CD8-positive, alpha-beta memory T cell (primary cell): ENCODE results near the gene LRP1B. TPM values are rescaled to one million over a fixed set of nuclear protein-coding genes. Genes with fewer than 3 reads are reported as not detected.

ENCODE experiments used
- CTCF ChIA-PET: fragments of 350-600 bp; sonication (Branson Sonifier 250); formaldehyde crosslinking; loops from one replicate; lab custom pipeline; 2021; ENCODE audit warnings: antibody characterized with exemption; lab: Charles Lee
- POLR2A ChIA-PET: fragments of 350-600 bp; sonication (Branson Sonifier 250); formaldehyde crosslinking; loops from one replicate; lab custom pipeline; 2021; ENCODE audit warnings: antibody characterized with exemption; lab: Charles Lee
- DNase-seq, 5 donors: peaks; one replicate each; pipeline versions ENCODE4 v3.0.0 to v3.0.0-alpha.2; 2020 to 2022; ENCODE audit warnings: mixed read lengths in 1 of 5
- H3K27ac ChIP-seq: one replicate; pipeline ENCODE4 v1.7.0; 2013; ENCODE audit warnings: low read depth, mild to moderate bottlenecking, low read length, moderate library complexity
- H3K27me3 ChIP-seq: 2 replicates; pipeline ENCODE4 v1.7.0; 2013; ENCODE audit warnings: low read length, mild to moderate bottlenecking; ENCODE audit not compliant: insufficient read depth, poor library complexity, severe bottlenecking
- H3K36me3 ChIP-seq: 2 replicates; pipeline ENCODE4 v1.7.0; 2013; ENCODE audit warnings: mild to moderate bottlenecking, low read length, moderate library complexity; ENCODE audit not compliant: insufficient read depth
- H3K4me1 ChIP-seq: 2 replicates; pipeline ENCODE4 v1.7.0; 2013; ENCODE audit warnings: mild to moderate bottlenecking, low read length, moderate library complexity; ENCODE audit not compliant: insufficient read depth
- H3K4me3 ChIP-seq: 2 replicates; pipeline ENCODE4 v1.7.0; 2013; ENCODE audit warnings: mild to moderate bottlenecking, low read length
- H3K9me3 ChIP-seq: 2 replicates; pipeline ENCODE4 v1.7.0; 2013; ENCODE audit warnings: mild to moderate bottlenecking, low read length
- H3K27ac Mint-ChIP-seq, 8 donors: one replicate each; pipeline ENCODE4 v1.8.0; 2020 to 2021; ENCODE audit warnings: mixed read lengths in 8 of 8, mild to moderate bottlenecking in 6 of 8, inconsistent platforms in 3 of 8, moderate library complexity in 3 of 8
- H3K27me3 Mint-ChIP-seq, 2 donors: one replicate each; pipeline ENCODE4 v1.8.0; 2020 to 2021; ENCODE audit warnings: mixed read lengths in 2 of 2, mild to moderate bottlenecking in 1 of 2, moderate library complexity in 1 of 2
- H3K36me3 Mint-ChIP-seq, 3 donors: one replicate each; pipeline ENCODE4 v1.8.0; 2020 to 2021; ENCODE audit warnings: mixed read lengths in 3 of 3, inconsistent platforms in 1 of 3, mild to moderate bottlenecking in 1 of 3
- H3K4me1 Mint-ChIP-seq, 3 donors: one replicate each; pipeline ENCODE4 v1.8.0; 2020 to 2021; ENCODE audit warnings: mixed read lengths in 3 of 3, inconsistent platforms in 1 of 3, mild to moderate bottlenecking in 1 of 3
- H3K4me3 Mint-ChIP-seq, 7 donors: one replicate each; pipeline ENCODE4 v1.8.0; 2020 to 2021; ENCODE audit warnings: mixed read lengths in 7 of 7, mild to moderate bottlenecking in 6 of 7, moderate library complexity in 4 of 7, inconsistent platforms in 2 of 7
- H3K9me3 Mint-ChIP-seq, 5 donors: one replicate each; pipeline ENCODE4 v1.8.0; 2020 to 2022; ENCODE audit warnings: mixed read lengths in 5 of 5, mild to moderate bottlenecking in 3 of 5, moderate library complexity in 2 of 5, inconsistent platforms in 1 of 5
- polyA plus RNA-seq: library from polyadenylated mRNA; unstranded; fragments of 300-500 nt; fragmentation: Illumina TruSeq; gene quantifications from one replicate; pipeline ENCODE4 v1.2.3, GENCODE V29; 2021
- total RNA-seq, 2 experiments: library from RNA; stranded (reverse); gene quantifications; one replicate each; pipeline ENCODE4 v1.2.3, GENCODE V29; 2021

The LRP1B gene
- total and polyA plus RNA-seq, 3 experiments from 2014 or later = not detected

DNA sequence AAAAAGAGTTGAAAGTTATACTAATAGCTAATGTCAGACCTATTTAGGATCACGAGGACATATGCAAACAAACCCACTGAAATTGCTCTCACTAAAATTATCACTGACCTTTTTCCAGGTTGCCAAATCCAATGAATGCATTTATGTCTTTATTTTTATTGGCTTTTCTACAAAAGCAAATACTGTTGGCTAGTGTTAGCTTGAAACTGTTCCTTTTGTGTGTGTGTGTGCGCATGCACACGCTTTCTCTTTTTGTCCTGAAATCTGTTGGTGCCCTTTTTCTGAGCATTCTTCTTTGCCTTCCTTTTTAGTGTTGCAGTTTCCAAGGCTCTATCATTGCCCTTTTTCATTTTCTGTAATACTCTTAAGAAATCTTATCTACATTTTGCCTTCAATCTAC is 1269.2 kb downstream of the LRP1B start:
- Mint-ChIP-seq H3K9me3 (peaks cover 3 to 21% (median 13%) of the 10 kb centered on the region in 5 donors), H3K4me3 (no peak overlapping the region), H3K36me3 (no peaks in the 10 kb centered on the region), H3K27me3 (peaks cover 0 to 2% of the 10 kb centered on the region in 2 donors), H3K4me1 (no peaks in the 10 kb centered on the region), H3K27ac (no peak overlapping the region)
- Histone ChIP-seq H3K27me3 (no peaks in the 10 kb centered on the region), H3K9me3 (no peaks in the 10 kb centered on the region), H3K27ac (no peak overlapping the region), H3K4me3 (no peak overlapping the region), H3K4me1 (no peaks in the 10 kb centered on the region), H3K36me3 (no peaks in the 10 kb centered on the region)
- no peak for DNase-seq
- POLR2A ChIA-PET = no interaction called here
- CTCF ChIA-PET = no interaction called here

DNA sequence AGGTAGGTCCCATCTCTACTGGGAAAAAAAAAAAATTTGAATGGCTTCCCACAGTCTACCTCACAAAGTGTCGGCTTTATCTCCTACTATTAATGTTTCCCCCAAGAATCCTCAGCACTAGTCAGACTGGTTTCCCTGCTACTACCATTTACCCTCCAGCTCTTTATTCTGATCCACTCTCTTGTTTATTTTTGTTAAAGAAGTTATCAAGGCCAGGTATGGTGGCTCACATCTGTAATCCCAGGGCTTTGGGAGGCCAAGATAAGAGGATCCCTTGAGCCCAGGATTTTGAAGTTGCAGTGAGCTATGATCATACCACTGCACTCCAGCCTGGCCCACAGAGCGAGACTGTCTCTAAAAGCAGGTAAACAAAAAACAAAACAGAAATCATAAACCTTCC is 1275.3 kb downstream of the LRP1B start:
- Mint-ChIP-seq H3K4me3 (no peak overlapping the region), H3K4me1 (no peaks in the 10 kb centered on the region), H3K27ac (no peak overlapping the region), H3K27me3 (no peaks in the 10 kb centered on the region), H3K9me3 (peaks cover 2 to 25% (median 5%) of the 10 kb centered on the region in 5 donors), H3K36me3 (no peaks in the 10 kb centered on the region)
- ChIA-PET CTCF (no interaction called here), POLR2A (no interaction called here)
- no peak overlapping the region for H3K4me3 ChIP-seq
- DNase-seq = no peak
- H3K36me3 ChIP-seq = no peaks in the 10 kb centered on the region
- no peaks in the 10 kb centered on the region for H3K27me3 ChIP-seq
- H3K4me1 ChIP-seq = no peaks in the 10 kb centered on the region
- H3K9me3 ChIP-seq = no peaks in the 10 kb centered on the region
- no peak overlapping the region for H3K27ac ChIP-seq

DNA sequence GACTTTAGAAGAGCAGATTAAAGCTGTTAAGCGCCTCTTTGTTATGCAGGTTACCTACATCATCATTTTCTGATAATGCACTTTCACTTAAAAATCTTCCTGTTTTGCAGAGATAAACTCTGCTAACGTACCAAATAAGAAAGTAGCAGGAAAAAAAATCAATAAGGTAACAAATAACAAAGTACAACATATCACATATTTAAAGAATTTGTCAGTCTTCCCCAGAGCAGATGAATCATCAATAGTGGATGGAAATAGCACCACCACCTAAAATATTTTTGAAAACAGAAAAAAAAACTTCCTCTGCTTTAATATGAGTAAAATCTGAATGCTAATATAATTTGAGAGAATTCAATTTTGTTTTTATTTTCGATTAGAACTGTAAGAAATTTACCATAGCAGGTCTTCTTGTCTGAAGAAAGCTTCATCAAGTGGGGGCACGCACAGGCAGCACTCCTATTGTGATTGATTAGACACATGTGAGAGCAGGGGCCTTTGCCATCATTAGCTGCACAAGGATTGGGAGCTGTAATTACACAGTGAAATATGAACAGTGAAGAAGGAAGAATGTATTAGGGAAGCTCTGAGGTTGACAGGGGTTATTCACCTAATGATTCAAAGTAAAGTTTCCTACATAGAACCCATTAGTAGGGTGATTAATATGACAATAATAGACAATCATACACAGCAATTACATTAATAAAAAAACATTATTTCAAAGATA is 1279.4 kb downstream of the LRP1B start:
- no peaks in the 10 kb centered on the region for H3K27me3 Mint-ChIP-seq
- no peaks in the 10 kb centered on the region for H3K27me3 ChIP-seq
- ChIA-PET CTCF (no interaction called here), POLR2A (no interaction called here)
- H3K4me1 Mint-ChIP-seq = no peaks in the 10 kb centered on the region
- H3K4me3 ChIP-seq = no peak overlapping the region
- no peaks in the 10 kb centered on the region for H3K4me1 ChIP-seq
- no peak overlapping the region for H3K27ac Mint-ChIP-seq
- no peaks in the 10 kb centered on the region for H3K36me3 Mint-ChIP-seq
- no peaks in the 10 kb centered on the region for H3K9me3 ChIP-seq
- DNase-seq = no peak
- no peak overlapping the region for H3K27ac ChIP-seq
- H3K9me3 Mint-ChIP-seq = peaks cover 2 to 31% (median 10%) of the 10 kb centered on the region in 5 donors
- H3K36me3 ChIP-seq = no peaks in the 10 kb centered on the region
- no peak overlapping the region for H3K4me3 Mint-ChIP-seq

DNA sequence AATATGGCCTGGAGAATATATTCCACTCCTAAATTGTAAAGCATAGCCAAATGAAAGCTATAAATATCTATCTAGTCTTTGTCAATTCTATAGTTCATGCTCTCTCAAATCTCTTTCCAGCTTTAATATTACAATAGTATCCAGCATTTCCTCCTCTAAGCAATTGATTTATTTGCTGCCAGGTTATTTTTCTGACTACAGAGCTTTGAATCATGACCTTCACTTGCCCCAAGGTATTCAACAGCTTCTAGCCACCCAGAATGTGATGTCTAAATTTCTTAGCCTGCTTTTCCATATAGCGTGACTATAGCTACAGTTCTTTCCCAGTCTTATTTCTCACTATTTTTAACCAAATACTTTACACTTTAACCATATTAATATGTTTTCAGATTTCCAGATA is 1287.6 kb downstream of the LRP1B start:
- no peak overlapping the region for H3K4me3 ChIP-seq
- no peaks in the 10 kb centered on the region for H3K9me3 ChIP-seq
- ChIA-PET POLR2A (no interaction called here), CTCF (no interaction called here)
- no peaks in the 10 kb centered on the region for H3K27me3 ChIP-seq
- no peak overlapping the region for H3K27ac ChIP-seq
- no peaks in the 10 kb centered on the region for H3K4me1 ChIP-seq
- no peaks in the 10 kb centered on the region for H3K27me3 Mint-ChIP-seq
- no peak for DNase-seq
- no peaks in the 10 kb centered on the region for H3K36me3 Mint-ChIP-seq
- no peaks in the 10 kb centered on the region for H3K36me3 ChIP-seq
- no peak overlapping the region for H3K27ac Mint-ChIP-seq
- H3K9me3 Mint-ChIP-seq = peaks cover 7 to 16% (median 8%) of the 10 kb centered on the region in 5 donors
- no peak overlapping the region for H3K4me3 Mint-ChIP-seq
- no peaks in the 10 kb centered on the region for H3K4me1 Mint-ChIP-seq

DNA sequence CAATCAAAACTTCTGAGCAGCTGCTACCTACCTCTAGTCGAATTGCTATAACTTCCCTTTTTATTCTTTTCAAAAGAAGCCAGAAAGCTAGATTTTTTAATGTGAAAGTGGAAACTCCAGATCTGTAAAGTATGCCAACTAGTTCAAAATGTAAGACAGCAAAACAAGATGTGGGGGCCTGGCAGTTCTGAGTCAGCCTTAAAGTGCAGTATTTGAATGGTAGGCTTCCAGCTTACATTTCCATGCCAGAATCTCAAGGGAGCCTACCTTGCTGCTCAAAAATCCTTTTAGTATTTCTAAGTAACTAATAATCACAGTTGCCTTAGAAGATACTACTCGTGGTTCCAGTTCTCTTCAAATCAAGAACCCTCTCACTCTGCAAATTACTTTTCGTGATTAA is 1288.7 kb downstream of the LRP1B start:
- no peak overlapping the region for H3K4me3 ChIP-seq
- peaks cover 7 to 14% (median 7%) of the 10 kb centered on the region in 5 donors for H3K9me3 Mint-ChIP-seq
- no peak for DNase-seq
- H3K9me3 ChIP-seq = no peaks in the 10 kb centered on the region
- H3K27me3 ChIP-seq = no peaks in the 10 kb centered on the region
- no peak overlapping the region for H3K27ac ChIP-seq
- no peaks in the 10 kb centered on the region for H3K36me3 ChIP-seq
- H3K4me3 Mint-ChIP-seq = no peak overlapping the region
- no peak overlapping the region for H3K27ac Mint-ChIP-seq
- POLR2A ChIA-PET = no interaction called here
- no peaks in the 10 kb centered on the region for H3K4me1 ChIP-seq
- no peaks in the 10 kb centered on the region for H3K4me1 Mint-ChIP-seq
- H3K36me3 Mint-ChIP-seq = no peaks in the 10 kb centered on the region
- CTCF ChIA-PET = no interaction called here
- H3K27me3 Mint-ChIP-seq = no peaks in the 10 kb centered on the region

DNA sequence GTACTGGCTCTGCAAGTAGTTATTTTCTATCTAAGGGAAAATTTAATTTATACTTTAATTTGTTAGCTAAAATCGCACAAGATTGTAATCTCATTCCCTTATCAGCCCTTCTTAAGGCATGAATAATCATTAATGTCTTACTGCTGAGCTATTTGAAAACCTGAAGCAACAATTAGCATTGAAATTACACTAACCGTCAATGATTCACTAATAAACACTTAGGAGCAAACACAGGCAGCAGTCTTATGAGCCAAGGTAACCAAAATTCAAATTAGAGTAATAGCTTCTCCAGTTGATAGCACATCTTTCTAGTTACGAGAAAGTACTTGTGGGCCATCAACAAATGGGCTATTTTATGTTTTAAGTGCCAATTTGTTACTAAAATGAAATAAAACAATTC is 1289.7 kb downstream of the LRP1B start:
- Histone ChIP-seq H3K27me3 (no peaks in the 10 kb centered on the region), H3K4me3 (no peak overlapping the region), H3K36me3 (no peaks in the 10 kb centered on the region), H3K27ac (no peak overlapping the region), H3K9me3 (no peaks in the 10 kb centered on the region), H3K4me1 (no peaks in the 10 kb centered on the region)
- H3K9me3 Mint-ChIP-seq = peaks cover 3 to 24% (median 9%) of the 10 kb centered on the region in 5 donors
- no peaks in the 10 kb centered on the region for H3K27me3 Mint-ChIP-seq
- no peaks in the 10 kb centered on the region for H3K4me1 Mint-ChIP-seq
- no peak overlapping the region for H3K27ac Mint-ChIP-seq
- CTCF ChIA-PET = no interaction called here
- POLR2A ChIA-PET = no interaction called here
- no peaks in the 10 kb centered on the region for H3K36me3 Mint-ChIP-seq
- no peak overlapping the region for H3K4me3 Mint-ChIP-seq
- DNase-seq = no peak

DNA sequence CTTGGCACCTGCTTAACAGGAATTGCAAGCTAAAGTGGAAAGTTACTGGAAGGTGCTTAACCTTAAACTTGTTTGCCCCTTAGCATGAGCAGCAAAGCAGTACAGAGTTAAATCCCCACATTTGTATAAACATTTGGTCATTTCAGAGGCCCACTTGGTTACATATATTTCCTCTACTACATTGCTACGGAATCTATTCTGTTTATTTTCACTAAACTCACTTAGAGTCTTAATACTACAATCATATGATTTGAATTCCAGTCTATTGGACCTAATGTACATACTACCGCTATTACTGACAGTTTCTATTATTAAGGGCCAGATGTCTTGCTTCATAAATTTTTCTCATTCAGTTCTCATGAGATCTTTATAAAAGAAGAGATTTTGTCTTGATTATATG is 1294.0 kb downstream of the LRP1B start:
- no peaks in the 10 kb centered on the region for H3K27me3 ChIP-seq
- no peak overlapping the region for H3K4me3 ChIP-seq
- Mint-ChIP-seq H3K27ac (no peak overlapping the region), H3K9me3 (peaks cover 3 to 36% (median 7%) of the 10 kb centered on the region in 5 donors), H3K4me3 (no peak overlapping the region), H3K36me3 (no peaks in the 10 kb centered on the region), H3K4me1 (no peaks in the 10 kb centered on the region), H3K27me3 (no peaks in the 10 kb centered on the region)
- H3K9me3 ChIP-seq = no peaks in the 10 kb centered on the region
- CTCF ChIA-PET = no interaction called here
- no peaks in the 10 kb centered on the region for H3K36me3 ChIP-seq
- POLR2A ChIA-PET = no interaction called here
- H3K4me1 ChIP-seq = no peaks in the 10 kb centered on the region
- DNase-seq = no peak
- H3K27ac ChIP-seq = no peak overlapping the region

DNA sequence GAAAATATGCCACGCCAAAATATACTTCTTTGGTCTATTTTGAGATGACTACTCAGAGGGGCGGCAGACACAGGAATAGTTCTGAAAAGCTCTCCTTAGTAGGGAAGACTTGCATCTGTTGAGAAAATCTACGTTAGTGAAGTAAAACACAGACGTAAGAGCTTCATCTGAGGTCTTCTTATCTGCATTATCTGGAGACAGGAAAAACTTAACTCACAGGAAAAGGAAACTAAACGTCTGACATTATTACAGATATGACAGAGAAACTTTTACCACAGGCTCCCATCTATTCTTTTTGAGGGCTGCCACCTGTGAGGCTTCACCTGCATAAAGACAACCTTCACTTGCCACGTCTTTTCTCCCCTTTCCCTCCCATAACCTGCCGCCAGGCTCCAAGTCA is 1295.7 kb downstream of the LRP1B start:
- Histone ChIP-seq H3K36me3 (no peaks in the 10 kb centered on the region), H3K27ac (no peak overlapping the region), H3K27me3 (no peaks in the 10 kb centered on the region), H3K4me1 (no peaks in the 10 kb centered on the region), H3K9me3 (no peaks in the 10 kb centered on the region), H3K4me3 (no peak overlapping the region)
- H3K36me3 Mint-ChIP-seq = no peaks in the 10 kb centered on the region
- peaks cover 5 to 40% (median 11%) of the 10 kb centered on the region in 5 donors for H3K9me3 Mint-ChIP-seq
- ChIA-PET CTCF (no interaction called here), POLR2A (no interaction called here)
- no peak overlapping the region for H3K4me3 Mint-ChIP-seq
- H3K27ac Mint-ChIP-seq = no peak overlapping the region
- no peaks in the 10 kb centered on the region for H3K4me1 Mint-ChIP-seq
- H3K27me3 Mint-ChIP-seq = no peaks in the 10 kb centered on the region
- DNase-seq = no peak
